ENCODE results near the gene SYT17.

Gene SYT17

GRCh38 chr16:19131825-19132218 lies 36.2 kb upstream of the SYT17 start:
- no peak overlapping the region for H3K4me3 ChIP-seq
- intact Hi-C loops (cut with DNase I; ENCODE audit: low total_unique reads): no loop called here
- peaks cover 0 to 38% (median 32%) of the 10 kb centered on the region in 4 donors for H3K4me1 ChIP-seq
- no peaks in the 10 kb centered on the region for H3K36me3 ChIP-seq
- no peak for TF ChIP-seq CTCF (IDR thresholded peaks at IDR 0.05)
- no peaks in the 10 kb centered on the region for H3K27me3 ChIP-seq
- DNase-seq: no peak
- H3K9me3 ChIP-seq: no peaks in the 10 kb centered on the region
- H3K27ac ChIP-seq: peak overlapping the region; percentile 54 to 64

GRCh38 chr16:19132255-19132654 lies 35.8 kb upstream of the SYT17 start:
- H3K4me1 ChIP-seq: peaks cover 0 to 43% (median 36%) of the 10 kb centered on the region in 4 donors
- H3K9me3 ChIP-seq: no peaks in the 10 kb centered on the region
- H3K27me3 ChIP-seq: no peaks in the 10 kb centered on the region
- TF ChIP-seq CTCF (IDR thresholded peaks at IDR 0.05): no peak
- H3K27ac ChIP-seq: peak overlapping the region; percentile 54 to 64
- no peak for DNase-seq
- no peak overlapping the region for H3K4me3 ChIP-seq
- no peaks in the 10 kb centered on the region for H3K36me3 ChIP-seq
- intact Hi-C loops (cut with DNase I; ENCODE audit: low total_unique reads): no loop called here

- H3K4me1 ChIP-seq: peaks cover 0 to 49% (median 41%) of the 10 kb centered on the region in 4 donors
- H3K9me3 ChIP-seq: no peaks in the 10 kb centered on the region
- intact Hi-C loops (cut with DNase I; ENCODE audit: low total_unique reads): no loop called here
- no peak for TF ChIP-seq CTCF (IDR thresholded peaks at IDR 0.05)
- H3K36me3 ChIP-seq: no peaks in the 10 kb centered on the region
- H3K4me3 ChIP-seq: no peak overlapping the region
- DNase-seq: no peak
- H3K27ac ChIP-seq: no peak overlapping the region
- no peaks in the 10 kb centered on the region for H3K27me3 ChIP-seq
Measured at GRCh38 chr16:19132898-19133297, 35.1 kb upstream of the SYT17 start.

GRCh38 chr16:19133600-19133999 lies 34.4 kb upstream of the SYT17 start:
- TF ChIP-seq CTCF (IDR thresholded peaks at IDR 0.05): no peak
- peaks cover 0 to 56% (median 44%) of the 10 kb centered on the region in 4 donors for H3K4me1 ChIP-seq
- intact Hi-C loops (cut with DNase I; ENCODE audit: low total_unique reads): no loop called here

GRCh38 chr16:19135201-19135842 lies 32.7 kb upstream of the SYT17 start:
- Histone ChIP-seq H3K9me3 (no peaks in the 10 kb centered on the region), H3K4me3 (no peak overlapping the region), H3K27me3 (no peaks in the 10 kb centered on the region), H3K27ac (no peak overlapping the region), H3K4me1 (peaks cover 0 to 68% (median 44%) of the 10 kb centered on the region in 4 donors), H3K36me3 (no peaks in the 10 kb centered on the region)
- DNase-seq: no peak
- no peak for TF ChIP-seq CTCF (IDR thresholded peaks at IDR 0.05)
- intact Hi-C loops (cut with DNase I; ENCODE audit: low total_unique reads): no loop called here

More at GRCh38 chr16:19133600-19133999, 34.4 kb upstream of the SYT17 start:
- no peak for DNase-seq
- H3K27me3 ChIP-seq: no peaks in the 10 kb centered on the region
- H3K9me3 ChIP-seq: no peaks in the 10 kb centered on the region
- no peaks in the 10 kb centered on the region for H3K36me3 ChIP-seq
- no peak overlapping the region for H3K4me3 ChIP-seq
- no peak overlapping the region for H3K27ac ChIP-seq

Measured in tibial artery (tissue), 4 donors.